Stimulated activated CD8-positive, alpha-beta memory T cell treated with anti-CD3 and anti-CD28 coated beads, Interleukin-12 subunit alpha, Interleukin-12 subunit beta, amount 100 ng/mL, for 24 hours (primary cell): ENCODE results near the gene OR2V1.
"Not testable (repeated sequence)": the region's sequence is repeated elsewhere in the genome, so short reads cannot be mapped to it uniquely, and the experiment has no call there.

Experiments used
- DNase-seq: peaks from one replicate; pipeline ENCODE4 v3.0.0-alpha.2; 2020; ENCODE audit errors: extremely low read depth

OR2V1 gene

DNA sequence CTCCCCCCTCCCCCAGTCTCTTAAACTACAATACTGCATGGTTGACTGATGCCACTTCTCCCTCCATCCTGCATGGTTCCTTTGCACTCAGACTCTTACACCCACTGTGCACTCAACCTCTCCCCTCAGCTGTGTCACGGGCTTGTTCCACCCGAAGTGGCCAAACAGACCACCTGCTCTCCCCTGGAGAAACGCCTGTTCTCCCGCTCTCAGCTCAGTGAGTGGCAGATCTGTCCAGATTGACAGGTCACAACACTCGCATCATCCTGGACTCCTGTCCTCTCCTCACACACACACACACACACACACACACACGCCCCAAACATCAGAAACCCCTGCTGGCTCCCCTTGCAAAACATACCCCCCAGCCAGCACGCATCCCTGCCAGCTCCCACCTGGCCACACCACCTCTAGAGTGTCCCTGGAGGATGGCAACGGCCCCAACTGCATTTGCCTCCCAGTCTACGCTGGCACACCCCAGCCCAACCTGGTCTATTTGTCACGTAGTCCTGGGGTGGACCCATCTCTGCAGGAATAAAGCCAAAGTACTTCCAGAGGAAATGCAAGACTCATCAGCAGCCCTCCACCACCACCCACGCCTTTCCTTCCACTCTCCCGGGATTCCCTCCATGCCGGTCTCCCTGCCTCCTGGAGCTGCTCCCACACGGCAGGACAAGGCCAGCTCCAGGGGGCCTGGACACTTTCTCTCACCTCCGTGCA is 2.9 kb downstream of the OR2V1 start:
- DNase-seq, result no peak

DNA sequence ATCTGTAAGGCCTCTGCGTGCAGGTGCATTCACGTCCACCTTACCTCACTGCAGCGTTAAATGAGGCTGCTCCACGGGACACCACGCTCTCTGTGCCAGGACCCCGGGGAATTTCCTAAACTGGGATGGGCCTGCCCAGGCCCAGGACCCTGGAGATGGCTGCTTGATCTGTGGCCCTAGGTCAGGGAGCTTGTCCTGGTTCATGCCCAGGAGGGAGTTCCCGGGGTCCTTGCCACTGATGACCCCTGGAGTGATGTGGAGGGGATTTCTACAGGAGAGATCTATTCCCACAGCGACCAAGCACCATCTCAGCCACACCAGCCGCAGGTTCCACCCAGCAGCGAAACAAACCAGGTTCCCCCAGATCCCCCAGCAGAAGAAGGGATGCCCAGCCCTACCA is 3.5 kb downstream of the OR2V1 start:
- DNase-seq, result no peak

DNA sequence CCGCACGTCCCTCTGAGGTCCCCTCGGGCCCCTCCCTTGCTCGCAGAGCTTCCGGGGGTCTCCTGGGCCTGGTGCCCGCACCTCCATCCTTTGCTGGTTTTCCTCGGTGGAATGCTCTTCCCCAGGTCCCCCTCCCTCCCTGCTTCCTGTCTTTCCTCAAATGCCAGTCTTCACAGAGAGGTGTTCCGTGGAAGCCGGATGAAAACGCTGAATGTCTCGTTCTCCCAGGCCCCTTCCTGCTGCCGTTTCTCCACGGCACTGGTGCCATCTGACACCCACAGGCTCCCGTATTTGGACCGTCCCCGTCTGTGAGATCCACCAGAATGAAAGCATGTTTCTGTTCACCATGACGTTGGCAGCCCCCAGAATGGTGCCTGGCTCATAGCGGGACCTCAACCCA is 4.1 kb downstream of the OR2V1 start:
- no peak for DNase-seq

- no peak for DNase-seq
Measured at GRCh38 chr5:181124526-181124925, 6.4 kb downstream of the OR2V1 start.

GRCh38 chr5:181121675-181122561 is 9.1 kb downstream of the OR2V1 start:
- no peak for DNase-seq

- no peak for DNase-seq
Measured at GRCh38 chr5:181120761-181121160, 10.2 kb downstream of the OR2V1 start.

- no peak for DNase-seq
Measured at GRCh38 chr5:181120306-181120705, 10.7 kb downstream of the OR2V1 start.

DNA sequence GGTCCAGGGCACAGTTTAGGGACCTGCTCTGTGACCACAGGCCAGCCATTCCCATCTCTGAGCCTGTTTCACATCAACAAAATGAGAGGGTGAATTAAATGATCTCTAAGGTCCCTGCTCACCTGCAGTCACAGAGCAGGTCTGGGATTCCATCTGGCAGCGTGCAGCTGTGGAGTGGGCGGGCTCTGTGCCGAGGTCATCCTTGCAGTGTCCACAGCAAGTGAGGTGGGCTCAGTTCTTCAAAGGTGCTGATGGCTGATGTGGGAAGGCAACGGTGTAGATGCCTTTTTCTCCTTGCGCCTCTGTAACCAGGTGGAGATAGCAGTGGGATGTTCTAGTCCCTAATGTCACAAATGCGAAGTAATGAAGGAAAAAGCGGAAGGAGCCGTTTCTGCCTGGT is 11.9 kb downstream of the OR2V1 start:
- no peak for DNase-seq

GRCh38 chr5:181118369-181118768 is 12.6 kb downstream of the OR2V1 start:
- no peak for DNase-seq

DNA sequence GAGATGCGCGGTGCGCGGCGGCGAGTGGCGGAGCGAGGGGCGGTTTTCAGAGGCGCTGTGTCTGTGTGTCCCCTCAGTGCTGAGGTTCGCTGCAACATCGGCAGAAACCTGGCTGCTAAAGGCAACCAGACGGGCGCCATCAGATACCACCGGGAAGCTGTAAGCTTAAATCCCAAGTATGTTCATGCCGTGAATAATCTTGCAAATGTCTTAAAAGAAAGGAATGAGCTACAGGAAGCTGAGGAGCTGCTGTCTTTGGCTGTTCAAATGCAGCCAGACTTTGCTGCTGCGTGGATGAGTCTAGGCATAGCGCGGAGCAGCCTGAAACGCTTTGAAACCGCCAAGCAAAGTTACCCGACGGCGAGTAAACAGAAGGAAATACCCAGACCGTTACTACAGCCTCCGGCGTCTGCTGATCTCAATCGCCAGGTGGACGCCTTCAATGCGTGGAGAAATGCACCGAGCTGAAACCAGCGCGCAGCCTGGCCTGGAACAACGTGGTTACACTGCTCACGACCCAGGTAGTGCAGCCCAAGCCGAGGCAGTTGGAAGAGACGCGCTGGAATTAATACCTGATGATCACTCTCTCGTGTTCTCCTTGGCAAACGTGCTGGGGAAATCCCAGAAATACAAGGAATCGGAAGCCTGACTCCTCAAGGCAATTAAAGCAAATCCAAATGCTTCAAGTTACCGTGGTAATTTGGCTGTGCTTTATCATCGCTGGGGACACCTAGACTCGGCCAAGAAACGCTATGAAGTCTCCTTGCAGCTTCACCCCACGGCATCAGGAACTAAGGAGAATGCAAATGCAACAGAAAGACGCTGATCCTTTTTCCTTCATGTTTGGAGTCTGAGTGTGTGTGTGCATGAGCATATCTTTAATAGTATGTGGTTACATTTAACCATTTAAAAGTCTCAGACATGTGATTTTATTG is 15.9 kb downstream of the OR2V1 start:
- no peak for DNase-seq

GRCh38 chr5:181114284-181114843 is 16.6 kb downstream of the OR2V1 start:
- DNase-seq, result no peak

DNA sequence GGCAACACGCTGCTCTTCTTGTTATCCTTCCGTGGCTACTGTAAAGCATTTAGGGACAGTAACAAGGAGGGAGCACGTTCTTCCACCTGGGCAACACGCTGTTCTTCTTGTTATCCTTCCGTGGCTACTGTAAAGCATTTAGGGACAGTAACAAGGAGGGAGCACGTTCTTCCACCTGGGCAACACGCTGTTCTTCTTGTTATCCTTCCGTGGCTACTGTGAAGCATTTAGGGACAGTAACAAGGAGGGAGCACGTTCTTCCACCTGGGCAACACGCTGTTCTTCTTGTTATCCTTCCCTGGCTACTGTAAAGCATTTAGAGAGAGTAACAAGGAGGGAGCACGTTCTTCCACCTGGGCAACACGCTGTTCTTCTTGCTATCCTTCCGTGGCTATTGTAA is 17.4 kb downstream of the OR2V1 start:
- not testable (repeated sequence) for DNase-seq

DNA sequence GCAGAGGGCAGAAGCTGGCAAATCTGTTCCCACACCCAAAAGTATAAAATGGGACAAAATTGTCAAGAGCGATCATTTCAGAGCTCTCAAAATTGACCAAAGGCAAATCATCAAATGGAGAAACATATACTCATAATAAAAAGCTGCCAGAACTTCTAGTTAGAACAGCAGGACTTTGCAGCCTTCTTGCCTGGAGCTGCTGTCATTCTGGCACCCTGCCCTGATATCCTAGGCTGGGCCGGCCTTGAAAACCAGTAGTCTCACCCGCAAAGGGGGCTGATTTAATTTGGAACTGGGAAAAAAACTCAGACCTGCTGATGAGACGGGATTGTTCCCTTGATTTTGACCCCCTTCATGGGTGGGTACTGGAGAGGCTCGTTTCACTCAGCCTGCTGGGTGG is 18.5 kb downstream of the OR2V1 start:
- DNase-seq, result no peak

GRCh38 chr5:181111010-181111409 is 20.0 kb downstream of the OR2V1 start:
- no peak for DNase-seq

- DNase-seq, result no peak
Measured at GRCh38 chr5:181109489-181110013, 21.4 kb downstream of the OR2V1 start.

- DNase-seq, result no peak
Measured at GRCh38 chr5:181108578-181109165, 22.3 kb downstream of the OR2V1 start.

DNA sequence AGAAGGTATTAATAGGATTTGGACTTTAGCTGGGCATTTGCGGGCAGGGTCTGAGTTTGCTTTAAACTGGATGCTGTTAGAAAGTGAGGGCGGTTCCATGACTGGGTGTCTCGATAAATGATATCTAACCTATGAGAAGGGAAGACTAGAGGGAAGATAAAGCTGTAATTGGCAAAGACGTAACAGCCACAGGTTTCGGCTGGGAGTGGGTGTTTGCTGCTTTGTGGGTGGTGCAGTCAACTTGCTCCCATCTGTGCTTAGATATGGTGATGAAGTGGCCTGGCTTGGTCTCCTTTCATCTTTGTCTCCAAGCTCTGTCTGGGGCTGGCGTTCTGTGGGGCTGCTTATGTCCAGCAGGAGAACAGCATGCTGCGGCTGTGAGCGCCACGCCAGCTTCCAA is 23.3 kb downstream of the OR2V1 start:
- DNase-seq, result no peak

DNA sequence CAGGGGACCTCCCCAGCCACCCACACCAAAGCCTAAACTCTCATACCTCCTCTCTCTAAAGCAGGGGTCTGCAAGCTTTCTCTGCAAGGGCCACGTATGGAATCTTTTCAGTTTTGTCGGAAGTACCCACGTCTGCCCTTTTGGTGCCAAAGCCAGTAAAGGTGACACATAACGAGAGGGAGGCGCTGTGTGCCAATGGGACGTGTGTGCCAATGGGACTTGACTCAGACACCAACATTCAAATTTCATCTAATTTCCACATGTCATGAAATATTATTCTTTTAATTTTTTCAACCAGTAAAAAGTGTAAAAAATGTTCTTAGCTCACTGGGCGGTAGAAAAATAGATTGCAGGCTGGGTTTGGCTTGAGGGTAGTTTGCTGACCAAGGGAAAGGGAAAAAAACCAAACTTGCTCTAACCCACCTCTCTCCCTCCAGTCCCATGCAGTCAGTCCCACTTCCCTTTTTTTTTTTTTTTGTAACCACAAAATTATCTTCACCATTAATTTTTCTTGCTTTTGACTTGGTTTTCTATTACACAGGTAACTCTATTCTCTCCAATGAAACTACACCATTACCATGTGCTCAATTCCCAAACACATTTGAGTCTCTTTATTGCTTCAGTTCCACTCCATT is 25.5 kb downstream of the OR2V1 start:
- no peak for DNase-seq

DNA sequence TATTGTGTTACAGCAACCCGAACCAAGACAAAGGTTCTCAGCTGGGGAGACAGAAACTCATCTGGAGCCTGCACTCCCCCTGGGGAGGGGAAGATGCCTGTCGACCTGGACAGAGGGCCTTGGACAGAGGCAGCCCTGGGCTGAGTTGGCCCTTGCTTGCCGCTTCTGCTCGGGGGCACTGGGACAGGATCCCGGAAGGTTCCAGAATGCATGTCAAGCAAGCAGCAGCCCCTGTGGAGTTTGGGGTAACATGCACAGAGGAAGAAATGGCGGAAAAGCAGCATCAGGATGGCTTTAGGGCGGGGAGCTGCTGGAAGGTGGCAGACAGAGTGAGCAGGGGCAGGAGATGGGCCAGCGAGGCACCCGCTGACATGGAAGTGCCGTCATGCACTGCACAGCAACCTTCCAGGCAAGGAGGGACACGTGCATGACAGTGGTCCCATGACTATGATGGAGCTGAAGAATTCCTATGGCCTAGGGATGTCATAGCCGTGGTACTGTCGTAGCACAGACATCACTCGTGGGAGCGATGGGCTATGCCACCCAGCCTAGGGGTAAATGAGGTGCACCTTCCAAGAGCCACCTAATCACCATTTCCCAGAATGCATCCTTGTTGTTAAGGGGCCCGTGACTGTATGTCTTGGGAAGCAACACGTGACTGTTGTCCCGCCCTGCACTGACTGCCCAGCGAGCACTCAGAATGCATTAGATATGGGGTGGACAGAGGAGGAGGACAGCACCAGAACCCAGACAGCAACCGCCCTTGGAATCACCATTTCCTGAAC is 26.2 kb downstream of the OR2V1 start:
- DNase-seq, result not testable (repeated sequence)

- not testable (repeated sequence) for DNase-seq
Measured at GRCh38 chr5:181104259-181104568, 26.8 kb downstream of the OR2V1 start.
